HG03565 (cell line): ENCODE results near the gene AP1AR.
A peak's percentile ranks its signal among the peaks of the same experiment; 100 is the strongest.

Experiments used
- ATAC-seq: cut with Tn5 transposase; IDR thresholded peaks from one replicate; pipeline ENCODE4 v1.9.1; 2021; ENCODE audit warnings: mild to moderate bottlenecking, moderate library complexity; ENCODE audit not compliant: unreplicated experiment

AP1AR gene

GRCh38 chr4:112222219-112222955 lies 9.2 kb upstream of the AP1AR start:
- ATAC-seq: no peak

GRCh38 chr4:112225157-112225556 lies 6.4 kb upstream of the AP1AR start:
- no peak for ATAC-seq

- peak; percentile 82 for ATAC-seq
Observed at GRCh38 chr4:112230879-112231778, 458 bp upstream of the AP1AR start.

- ATAC-seq: no peak
Observed at GRCh38 chr4:112234952-112235609, 3.5 kb downstream of the AP1AR start.

GRCh38 chr4:112236040-112236439 lies 4.5 kb downstream of the AP1AR start:
- no peak for ATAC-seq

GRCh38 chr4:112238833-112239232 lies 7.2 kb downstream of the AP1AR start:
- ATAC-seq: no peak

- ATAC-seq: no peak
Observed at GRCh38 chr4:112245383-112245782, 13.8 kb downstream of the AP1AR start.

- ATAC-seq: no peak
Observed at GRCh38 chr4:112247021-112247420, 15.4 kb downstream of the AP1AR start.

GRCh38 chr4:112251019-112251643 lies 19.5 kb downstream of the AP1AR start:
- no peak for ATAC-seq

GRCh38 chr4:112252234-112252633 lies 20.6 kb downstream of the AP1AR start:
- no peak for ATAC-seq

- peak; percentile 73 for ATAC-seq
Observed at GRCh38 chr4:112253382-112254000, 21.9 kb downstream of the AP1AR start.

- no peak for ATAC-seq
Observed at GRCh38 chr4:112257098-112257497, 25.5 kb downstream of the AP1AR start.

- no peak for ATAC-seq
Observed at GRCh38 chr4:112266823-112267222, 35.2 kb downstream of the AP1AR start.

GRCh38 chr4:112270051-112270450 lies 38.5 kb downstream of the AP1AR start:
- ATAC-seq: no peak

- no peak for ATAC-seq
Observed at GRCh38 chr4:112270640-112271421, 39.2 kb downstream of the AP1AR start.

GRCh38 chr4:112272292-112272691 lies 40.7 kb downstream of the AP1AR start:
- ATAC-seq: no peak

- ATAC-seq: no peak
Observed at GRCh38 chr4:112274959-112275358, 43.4 kb downstream of the AP1AR start.

GRCh38 chr4:112276113-112276512 lies 44.5 kb downstream of the AP1AR start:
- ATAC-seq: no peak

GRCh38 chr4:112277220-112277619 lies 45.6 kb downstream of the AP1AR start:
- no peak for ATAC-seq
